Measurements from ENCODE around the gene HSD3B2.
A peak's percentile ranks its signal among the peaks of the same experiment; 100 is the strongest.
"Not testable (repeated sequence)": the region's sequence is repeated elsewhere in the genome, so short reads cannot be mapped to it uniquely, and the experiment has no call there.

The HSD3B2 gene

GRCh38 chr1:119414950-119415349 lies at the start of gene HSD3B2:
Gene HSD3B2 (plus strand): TSS chr1:119415150. CDS start chr1:119415420, 270 bp downstream.
- no peak for DNase-seq

- no peak for DNase-seq
These were observed 48.5 kb upstream of the HSD3B2 start for GRCh38 chr1:119366424-119366823.

GRCh38 chr1:119367432-119368124 lies 47.4 kb upstream of the HSD3B2 start:
- DNase-seq: peak; percentile 2

GRCh38 chr1:119368554-119368953 lies 46.4 kb upstream of the HSD3B2 start, which contains the start of gene HAO2:
Gene HAO2 (plus strand): TSS chr1:119368785. CDS start chr1:119381086, 12,301 bp downstream.
- DNase-seq: no peak

GRCh38 chr1:119370748-119371147 lies 44.2 kb upstream of the HSD3B2 start:
- no peak for DNase-seq

- DNase-seq: no peak
These were observed 43.1 kb upstream of the HSD3B2 start for GRCh38 chr1:119371815-119372214.

GRCh38 chr1:119372503-119373086 lies 42.4 kb upstream of the HSD3B2 start:
- DNase-seq: peak; percentile 6

GRCh38 chr1:119373465-119373864 lies 41.5 kb upstream of the HSD3B2 start:
- DNase-seq: no peak

- DNase-seq: no peak
These were observed 40.6 kb upstream of the HSD3B2 start for GRCh38 chr1:119374208-119374874.

- DNase-seq: no peak
These were observed 39.6 kb upstream of the HSD3B2 start for GRCh38 chr1:119375366-119375765.

GRCh38 chr1:119376594-119376993 lies 38.4 kb upstream of the HSD3B2 start:
- DNase-seq: no peak

- DNase-seq: not testable (repeated sequence)
These were observed 37.4 kb upstream of the HSD3B2 start for GRCh38 chr1:119377594-119377993.

GRCh38 chr1:119379117-119379516 lies 35.8 kb upstream of the HSD3B2 start:
- DNase-seq: no peak

- no peak for DNase-seq
These were observed 34.6 kb upstream of the HSD3B2 start for GRCh38 chr1:119380304-119380703.

GRCh38 chr1:119380983-119381662 lies 33.8 kb upstream of the HSD3B2 start:
- no peak for DNase-seq

- DNase-seq: no peak
These were observed 30.4 kb upstream of the HSD3B2 start for GRCh38 chr1:119384591-119384990.

GRCh38 chr1:119385650-119386049 lies 29.3 kb upstream of the HSD3B2 start:
- no peak for DNase-seq

- DNase-seq: no peak
These were observed 27.1 kb upstream of the HSD3B2 start for GRCh38 chr1:119387858-119388257.

- no peak for DNase-seq
These were observed 26.5 kb upstream of the HSD3B2 start for GRCh38 chr1:119388450-119388849.

- no peak for DNase-seq
These were observed 24.4 kb upstream of the HSD3B2 start for GRCh38 chr1:119390526-119390925.

- DNase-seq: no peak
These were observed 23.2 kb upstream of the HSD3B2 start for GRCh38 chr1:119391749-119392148.

- DNase-seq: no peak
These were observed 20.9 kb upstream of the HSD3B2 start for GRCh38 chr1:119394085-119394484.

GRCh38 chr1:119396982-119397381 lies 18.0 kb upstream of the HSD3B2 start:
- DNase-seq: no peak

- no peak for DNase-seq
These were observed 17.0 kb upstream of the HSD3B2 start for GRCh38 chr1:119397986-119398385.
